HCT116 (cell line): Measurements from ENCODE around the gene SNTG2. TPM values are rescaled to one million over a fixed set of nuclear protein-coding genes. Genes with fewer than 3 reads are reported as not detected.

ENCODE experiments used
- ATAC-seq: fragments of 200-7000 bp; cut with Tn5 transposase; 2 replicates; pipeline ENCODE4 v1.9.1; 2020; ENCODE audit warnings: mild to moderate bottlenecking, moderate library complexity
- BruUV-seq: library from RNA; stranded (reverse); fragments of 400-500 nt; replicated peaks from 2 replicates; lab custom pipeline; 2021; lab: Mats Ljungman, UMichigan
- CTCF ChIA-PET: fragments of 300-600 bp; sonication (Branson Sonifier 250); formaldehyde crosslinking; loops from one replicate; lab custom pipeline; 2021; ENCODE audit warnings: antibody characterized with exemption; lab: Charles Lee
- POLR2A ChIA-PET: fragments of 300-600, 350-600 bp; sonication (Branson Sonifier 250); formaldehyde crosslinking; loops from one replicate; lab custom pipeline; 2021; ENCODE audit warnings: antibody characterized with exemption; lab: Charles Lee
- RAD21 ChIA-PET, 2 experiments: fragments of 300-600 bp; sonication (Branson Sonifier 250); formaldehyde crosslinking; loops; one replicate each; lab custom pipeline; 2023; ENCODE audit warnings: low total read pairs in 2 of 2; ENCODE audit not compliant: uncharacterized antibody in 2 of 2, unreplicated experiment in 2 of 2, low non-redundant PET in 1 of 2; lab: Charles Lee
- DNase-seq: peaks from one replicate; pipeline ENCODE4 v3.0.0-alpha.2; 2010; ENCODE audit warnings: low read depth, low spot score
- H2AFZ ChIP-seq: fragments of 200-600 bp; shearing (Covaris generic), sonication (generic); 2 replicates; pipeline ENCODE4 v1.6.1; 2017; ENCODE audit warnings: low read depth, mixed run types, mixed read lengths, antibody characterized with exemption, low read length; ENCODE audit not compliant: poor library complexity, severe bottlenecking
- H3K27ac ChIP-seq: 2 replicates; pipeline ENCODE4 v1.5.1; 2012; ENCODE audit warnings: low read depth, low read length
- H3K27me3 ChIP-seq: fragments of 200-600 bp; sonication (generic); 2 replicates; pipeline ENCODE4 v1.6.1; 2016; ENCODE audit warnings: mixed run types, low read length, mixed read lengths; ENCODE audit not compliant: insufficient read depth
- H3K36me3 ChIP-seq, 2 experiments: fragments of 200-500 bp in 1 of 2; fragments of 200-600 bp in 1 of 2; sonication (Bioruptor generic) in 1 of 2; sonication (generic) in 1 of 2; 2 replicates each; pipeline versions ENCODE4 v1.5.1 to v1.6.1; 2014 to 2016; ENCODE audit warnings: low read length in 2 of 2, inconsistent platforms in 1 of 2, mixed read lengths in 1 of 2, mixed run types in 1 of 2; ENCODE audit not compliant: insufficient read depth in 2 of 2, control insufficient read depth in 1 of 2
- H3K4me1 ChIP-seq, 2 experiments: fragments of 200-600 bp in 1 of 2; sonication (generic) in 1 of 2; 2 replicates each; pipeline versions ENCODE4 v1.5.1 to v1.6.1; 2012 to 2017; ENCODE audit warnings: low read length in 2 of 2, inconsistent platforms in 1 of 2, mild to moderate bottlenecking in 1 of 2, mixed read lengths in 1 of 2, mixed run types in 1 of 2, moderate library complexity in 1 of 2; ENCODE audit not compliant: insufficient read depth in 2 of 2, control insufficient read depth in 1 of 2
- H3K4me2 ChIP-seq: fragments of 200-600 bp; sonication (generic); 2 replicates; pipeline ENCODE4 v1.6.1; 2017; ENCODE audit warnings: mixed run types, low read length, mixed read lengths
- H3K4me3 ChIP-seq, 2 experiments: fragments of 200-600 bp in 1 of 2; sonication (generic) in 1 of 2; replicated peaks in 1 of 2; 2 replicates each; pipeline ENCODE4 v1.5.1; 2011 to 2016; ENCODE audit warnings: low read length in 2 of 2, control low read depth in 1 of 2, low read depth in 1 of 2, mild to moderate bottlenecking in 1 of 2, mixed read lengths in 1 of 2, mixed run types in 1 of 2
- H3K79me2 ChIP-seq: fragments of 200-600 bp; sonication (generic); 2 replicates; pipeline ENCODE4 v1.6.1; 2017; ENCODE audit warnings: mild to moderate bottlenecking, mixed run types, low read length, moderate library complexity, mixed read lengths; ENCODE audit not compliant: insufficient read depth
- H3K9ac ChIP-seq: fragments of 200-600 bp; sonication (generic); 2 replicates; pipeline ENCODE4 v1.6.1; 2016; ENCODE audit warnings: low read length, mixed read lengths
- H3K9me2 ChIP-seq: fragments of 200-600 bp; sonication (generic), shearing (Covaris generic); 2 replicates; pipeline ENCODE4 v1.6.1; 2017; ENCODE audit warnings: mixed run types, mild to moderate bottlenecking, moderate library complexity; ENCODE audit not compliant: insufficient read depth
- H3K9me3 ChIP-seq, 2 experiments: fragments of 200-500 bp in 1 of 2; fragments of 200-600 bp in 1 of 2; sonication (Bioruptor generic) in 1 of 2; sonication (generic) in 1 of 2; 2 replicates each; pipeline ENCODE4 v1.6.1; 2014 to 2017; ENCODE audit warnings: low read length in 2 of 2, mixed read lengths in 2 of 2, inconsistent platforms in 1 of 2, low read depth in 1 of 2, mild to moderate bottlenecking in 1 of 2, mixed run types in 1 of 2, moderate library complexity in 1 of 2; ENCODE audit not compliant: control insufficient read depth in 1 of 2, insufficient read depth in 1 of 2
- H4K20me1 ChIP-seq: fragments of 200-600 bp; sonication (generic), shearing (Covaris generic); 2 replicates; pipeline ENCODE4 v1.6.1; 2017; ENCODE audit warnings: mixed run types, mild to moderate bottlenecking, moderate library complexity; ENCODE audit not compliant: insufficient read depth
- CBX3 ChIP-seq: IDR thresholded peaks from 2 replicates; pipeline ENCODE4 v1.6.1; 2012; ENCODE audit warnings: low read depth
- CEBPB ChIP-seq: IDR thresholded peaks from 2 replicates; pipeline ENCODE4 v1.6.1; 2012; ENCODE audit warnings: low read depth
- EGR1 ChIP-seq: IDR thresholded peaks from 2 replicates; pipeline ENCODE4 v1.6.1; 2012; ENCODE audit warnings: low read depth
- EZH2 ChIP-seq: fragments of 200-600 bp; sonication (generic); IDR thresholded peaks from 2 replicates; pipeline ENCODE4 v1.6.1; 2017; ENCODE audit warnings: antibody characterized with exemption, mixed run types
- EZH2phosphoT487 ChIP-seq: fragments of 200-600 bp; IDR thresholded peaks from 2 replicates; pipeline ENCODE4 v1.6.1; 2018; ENCODE audit warnings: antibody characterized with exemption, borderline replicate concordance
- FOSL1 ChIP-seq: IDR thresholded peaks from 2 replicates; pipeline ENCODE4 v1.6.1; 2012; ENCODE audit warnings: low read depth
- JUND ChIP-seq: IDR thresholded peaks from 2 replicates; pipeline ENCODE4 v1.6.1; 2012
- TCF7L2 ChIP-seq: IDR thresholded peaks from 2 replicates; pipeline ENCODE4 v1.7.0; 2011; ENCODE audit warnings: borderline replicate concordance, inconsistent platforms; ENCODE audit not compliant: insufficient read depth, insufficient read length; ENCODE audit errors: extremely low read depth
- ZFX ChIP-seq: fragments of 450-650 bp; IDR thresholded peaks from 2 replicates; pipeline ENCODE4 v1.6.1; 2017
- intact Hi-C: fragments of 100-400 bp; cut with micrococcal nuclease; formaldehyde crosslinking; loops from 2 replicates; pipeline ENCODE4 v1.10.0; 2022
- total RNA-seq: library from RNA; stranded (reverse); gene quantifications from one replicate; pipeline ENCODE4 v1.2.1, GENCODE V29; 2021; ENCODE audit not compliant: unreplicated experiment
- TF ChIP-seq, protein P1 (sequence below): IDR thresholded peaks from 2 replicates; pipeline ENCODE4 v1.6.1; 2012
- TF ChIP-seq, protein P2 (sequence below): IDR thresholded peaks from 2 replicates; pipeline ENCODE4 v1.6.1; 2011; ENCODE audit warnings: mild to moderate bottlenecking, low read length, moderate library complexity; ENCODE audit not compliant: insufficient replicate concordance; ENCODE audit errors: extremely low read depth
- TF ChIP-seq, protein P3 (sequence below): IDR thresholded peaks from 2 replicates; pipeline ENCODE4 v1.6.1; 2012; ENCODE audit warnings: low read depth
- TF ChIP-seq, protein P4 (sequence below), 3 experiments: fragments of 200-600 bp in 1 of 3; sonication (generic) in 1 of 3; IDR thresholded peaks in 2 of 3; conservative IDR thresholded peaks in 1 of 3; 2 replicates each; pipeline ENCODE4 v1.5.1; 2012 to 2017; ENCODE audit warnings: low read depth in 2 of 3, low read length in 2 of 3, antibody characterized with exemption in 1 of 3, borderline replicate concordance in 1 of 3, control low read depth in 1 of 3, mild to moderate bottlenecking in 1 of 3, mixed read lengths in 1 of 3, mixed run types in 1 of 3, moderate library complexity in 1 of 3; ENCODE audit not compliant: insufficient read depth in 1 of 3
- TF ChIP-seq, protein P5 (sequence below): IDR thresholded peaks from 2 replicates; pipeline ENCODE4 v1.6.1; 2012

The SNTG2 gene
- total RNA-seq, 1 experiment from 2014 or later = not detected

DNA sequence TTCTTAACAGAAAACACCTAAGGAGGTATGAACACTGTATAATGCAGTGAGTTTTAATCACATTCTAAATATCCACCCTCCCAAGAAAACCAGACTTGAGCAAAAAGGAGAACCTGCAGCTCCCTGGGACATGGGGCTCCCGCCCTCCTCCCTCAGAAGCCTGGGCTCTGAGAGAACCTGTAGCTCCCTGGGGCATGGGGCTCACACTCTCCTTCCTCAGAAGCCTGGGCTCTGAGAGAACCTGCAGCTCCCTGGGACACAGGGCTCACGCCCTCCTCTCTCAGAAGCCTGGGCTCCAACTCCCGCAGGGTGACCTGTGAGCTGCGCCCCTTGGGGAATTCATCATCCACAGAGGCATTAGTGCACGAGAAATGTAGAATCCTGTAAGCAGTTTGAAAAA, 222.9 kb downstream of the SNTG2 start:
- no peaks in the 10 kb centered on the region for H3K9me2 ChIP-seq
- peaks cover 4% of the 10 kb centered on the region; the same call in 1 of the 2 replicates for H3K27me3 ChIP-seq
- no peak overlapping the region for H2AFZ ChIP-seq
- DNase-seq = no peak
- RAD21 ChIA-PET = no interaction called here
- H3K36me3 ChIP-seq = no peaks in the 10 kb centered on the region
- H3K27ac ChIP-seq = no peak overlapping the region
- H4K20me1 ChIP-seq = no peaks in the 10 kb centered on the region
- no peak overlapping the region for H3K4me3 ChIP-seq
- H3K9me3 ChIP-seq = no peaks in the 10 kb centered on the region
- H3K4me2 ChIP-seq = no peak overlapping the region
- BruUV-seq = no TSS peak
- H3K79me2 ChIP-seq = no peaks in the 10 kb centered on the region
- ATAC-seq = no peak
- TF ChIP-seq JUND (no peak), EZH2 (no peak), FOSL1 (no peak), EZH2phosphoT487 (no peak), CEBPB (no peak), TCF7L2 (no peak), EGR1 (no peak), ZFX (no peak), CBX3 (no peak)
- TF ChIP-seq, protein P1, sequence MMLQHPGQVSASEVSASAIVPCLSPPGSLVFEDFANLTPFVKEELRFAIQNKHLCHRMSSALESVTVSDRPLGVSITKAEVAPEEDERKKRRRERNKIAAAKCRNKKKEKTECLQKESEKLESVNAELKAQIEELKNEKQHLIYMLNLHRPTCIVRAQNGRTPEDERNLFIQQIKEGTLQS = no peak
- TF ChIP-seq, protein P2, sequence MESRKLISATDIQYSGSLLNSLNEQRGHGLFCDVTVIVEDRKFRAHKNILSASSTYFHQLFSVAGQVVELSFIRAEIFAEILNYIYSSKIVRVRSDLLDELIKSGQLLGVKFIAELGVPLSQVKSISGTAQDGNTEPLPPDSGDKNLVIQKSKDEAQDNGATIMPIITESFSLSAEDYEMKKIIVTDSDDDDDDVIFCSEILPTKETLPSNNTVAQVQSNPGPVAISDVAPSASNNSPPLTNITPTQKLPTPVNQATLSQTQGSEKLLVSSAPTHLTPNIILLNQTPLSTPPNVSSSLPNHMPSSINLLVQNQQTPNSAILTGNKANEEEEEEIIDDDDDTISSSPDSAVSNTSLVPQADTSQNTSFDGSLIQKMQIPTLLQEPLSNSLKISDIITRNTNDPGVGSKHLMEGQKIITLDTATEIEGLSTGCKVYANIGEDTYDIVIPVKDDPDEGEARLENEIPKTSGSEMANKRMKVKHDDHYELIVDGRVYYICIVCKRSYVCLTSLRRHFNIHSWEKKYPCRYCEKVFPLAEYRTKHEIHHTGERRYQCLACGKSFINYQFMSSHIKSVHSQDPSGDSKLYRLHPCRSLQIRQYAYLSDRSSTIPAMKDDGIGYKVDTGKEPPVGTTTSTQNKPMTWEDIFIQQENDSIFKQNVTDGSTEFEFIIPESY = no peak
- TF ChIP-seq, protein P3, sequence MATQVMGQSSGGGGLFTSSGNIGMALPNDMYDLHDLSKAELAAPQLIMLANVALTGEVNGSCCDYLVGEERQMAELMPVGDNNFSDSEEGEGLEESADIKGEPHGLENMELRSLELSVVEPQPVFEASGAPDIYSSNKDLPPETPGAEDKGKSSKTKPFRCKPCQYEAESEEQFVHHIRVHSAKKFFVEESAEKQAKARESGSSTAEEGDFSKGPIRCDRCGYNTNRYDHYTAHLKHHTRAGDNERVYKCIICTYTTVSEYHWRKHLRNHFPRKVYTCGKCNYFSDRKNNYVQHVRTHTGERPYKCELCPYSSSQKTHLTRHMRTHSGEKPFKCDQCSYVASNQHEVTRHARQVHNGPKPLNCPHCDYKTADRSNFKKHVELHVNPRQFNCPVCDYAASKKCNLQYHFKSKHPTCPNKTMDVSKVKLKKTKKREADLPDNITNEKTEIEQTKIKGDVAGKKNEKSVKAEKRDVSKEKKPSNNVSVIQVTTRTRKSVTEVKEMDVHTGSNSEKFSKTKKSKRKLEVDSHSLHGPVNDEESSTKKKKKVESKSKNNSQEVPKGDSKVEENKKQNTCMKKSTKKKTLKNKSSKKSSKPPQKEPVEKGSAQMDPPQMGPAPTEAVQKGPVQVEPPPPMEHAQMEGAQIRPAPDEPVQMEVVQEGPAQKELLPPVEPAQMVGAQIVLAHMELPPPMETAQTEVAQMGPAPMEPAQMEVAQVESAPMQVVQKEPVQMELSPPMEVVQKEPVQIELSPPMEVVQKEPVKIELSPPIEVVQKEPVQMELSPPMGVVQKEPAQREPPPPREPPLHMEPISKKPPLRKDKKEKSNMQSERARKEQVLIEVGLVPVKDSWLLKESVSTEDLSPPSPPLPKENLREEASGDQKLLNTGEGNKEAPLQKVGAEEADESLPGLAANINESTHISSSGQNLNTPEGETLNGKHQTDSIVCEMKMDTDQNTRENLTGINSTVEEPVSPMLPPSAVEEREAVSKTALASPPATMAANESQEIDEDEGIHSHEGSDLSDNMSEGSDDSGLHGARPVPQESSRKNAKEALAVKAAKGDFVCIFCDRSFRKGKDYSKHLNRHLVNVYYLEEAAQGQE = no peak
- TF ChIP-seq, protein P4, sequence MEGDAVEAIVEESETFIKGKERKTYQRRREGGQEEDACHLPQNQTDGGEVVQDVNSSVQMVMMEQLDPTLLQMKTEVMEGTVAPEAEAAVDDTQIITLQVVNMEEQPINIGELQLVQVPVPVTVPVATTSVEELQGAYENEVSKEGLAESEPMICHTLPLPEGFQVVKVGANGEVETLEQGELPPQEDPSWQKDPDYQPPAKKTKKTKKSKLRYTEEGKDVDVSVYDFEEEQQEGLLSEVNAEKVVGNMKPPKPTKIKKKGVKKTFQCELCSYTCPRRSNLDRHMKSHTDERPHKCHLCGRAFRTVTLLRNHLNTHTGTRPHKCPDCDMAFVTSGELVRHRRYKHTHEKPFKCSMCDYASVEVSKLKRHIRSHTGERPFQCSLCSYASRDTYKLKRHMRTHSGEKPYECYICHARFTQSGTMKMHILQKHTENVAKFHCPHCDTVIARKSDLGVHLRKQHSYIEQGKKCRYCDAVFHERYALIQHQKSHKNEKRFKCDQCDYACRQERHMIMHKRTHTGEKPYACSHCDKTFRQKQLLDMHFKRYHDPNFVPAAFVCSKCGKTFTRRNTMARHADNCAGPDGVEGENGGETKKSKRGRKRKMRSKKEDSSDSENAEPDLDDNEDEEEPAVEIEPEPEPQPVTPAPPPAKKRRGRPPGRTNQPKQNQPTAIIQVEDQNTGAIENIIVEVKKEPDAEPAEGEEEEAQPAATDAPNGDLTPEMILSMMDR (IDR thresholded peaks at IDR 0.05 in 2 of 3, conservative IDR thresholded peaks at IDR 0.05 in 1 of 3; ENCODE audit: borderline replicate concordance in 1 of 3, insufficient read depth in 1 of 3, low read depth in 2 of 3, low read length in 2 of 3) = no peak
- TF ChIP-seq, protein P5, sequence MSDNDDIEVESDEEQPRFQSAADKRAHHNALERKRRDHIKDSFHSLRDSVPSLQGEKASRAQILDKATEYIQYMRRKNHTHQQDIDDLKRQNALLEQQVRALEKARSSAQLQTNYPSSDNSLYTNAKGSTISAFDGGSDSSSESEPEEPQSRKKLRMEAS = no peak
- CTCF ChIA-PET = no interaction called here
- POLR2A ChIA-PET = no interaction called here
- intact Hi-C loops = no loop called here
- no peaks in the 10 kb centered on the region for H3K4me1 ChIP-seq
- H3K9ac ChIP-seq = no peak overlapping the region
